ENCODE results near the gene EEF1A2.

EEF1A2 gene

DNA sequence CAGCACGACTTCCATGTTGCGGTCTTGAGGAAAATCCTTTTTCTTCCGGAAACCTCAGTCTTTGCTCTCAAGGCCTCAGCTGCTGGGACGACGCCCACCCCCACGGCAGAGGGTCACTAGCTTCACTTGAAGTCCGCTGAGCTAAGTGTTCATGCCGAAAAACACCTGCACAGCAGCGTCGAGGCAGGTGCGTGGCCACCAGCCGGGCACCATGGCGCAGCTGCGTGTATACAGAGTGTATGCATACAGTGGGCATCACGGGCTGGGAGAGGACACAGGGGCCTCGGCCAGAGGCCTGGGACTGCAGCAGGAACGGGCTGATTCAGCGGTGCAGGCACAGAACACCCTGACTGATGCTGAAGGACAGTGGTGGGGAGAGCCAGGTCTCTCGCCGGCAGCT lies 46.5 kb downstream of the EEF1A2 start:
- Histone ChIP-seq H3K4me1 (ENCODE audit: low read length) (no peaks in the 10 kb centered on the region), H3K9ac (ENCODE audit: low read length) (no peak overlapping the region), H3K4me3 (ENCODE audit: low read length) (no peak overlapping the region), H4K20me1 (ENCODE audit: insufficient read depth, low read length) (no peaks in the 10 kb centered on the region), H2AFZ (ENCODE audit: low read depth, low read length) (no peak overlapping the region), H3K36me3 (replicated peaks; ENCODE audit: low read depth, low read length) (no peaks in the 10 kb centered on the region), H3K27ac (ENCODE audit: low read length) (no peak overlapping the region), H3K9me3 (ENCODE audit: insufficient read depth, low read length) (no peaks in the 10 kb centered on the region), H3K27me3 (ENCODE audit: low read depth, low read length) (no peaks in the 10 kb centered on the region), H3K4me2 (ENCODE audit: low read length) (no peak overlapping the region), H3K79me2 (ENCODE audit: low read length) (no peaks in the 10 kb centered on the region)
- TF ChIP-seq CTCF (IDR thresholded peaks at IDR 0.05; ENCODE audit: low read depth, low read length) (no peak), EZH2phosphoT487 (IDR thresholded peaks at IDR 0.05; ENCODE audit: low read depth) (no peak)

DNA sequence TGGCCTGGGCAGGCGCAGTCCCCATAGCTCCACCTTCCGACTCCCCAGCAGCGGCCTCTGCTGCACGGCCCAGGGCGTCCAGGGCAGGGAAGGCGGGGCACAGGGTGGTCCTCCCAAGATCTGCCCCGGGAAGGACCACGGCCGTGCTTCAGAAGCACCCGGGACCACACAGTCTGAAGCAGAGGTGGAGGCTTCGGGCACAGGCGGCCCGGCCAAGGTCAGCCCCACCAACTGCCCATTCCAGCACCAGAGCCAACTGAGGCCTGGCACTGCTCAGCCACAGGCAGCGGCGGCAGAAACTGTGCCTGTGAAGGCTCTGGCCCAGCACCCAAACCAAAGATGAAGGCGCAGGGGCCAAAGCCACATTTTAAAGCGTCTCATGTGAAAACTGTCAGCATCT lies 47.1 kb downstream of the EEF1A2 start:
- Histone ChIP-seq H3K4me1 (ENCODE audit: low read length) (no peaks in the 10 kb centered on the region), H3K79me2 (ENCODE audit: low read length) (no peaks in the 10 kb centered on the region), H4K20me1 (ENCODE audit: insufficient read depth, low read length) (no peaks in the 10 kb centered on the region), H3K36me3 (replicated peaks; ENCODE audit: low read depth, low read length) (no peaks in the 10 kb centered on the region), H3K27me3 (ENCODE audit: low read depth, low read length) (no peaks in the 10 kb centered on the region), H3K4me2 (ENCODE audit: low read length) (no peak overlapping the region), H3K4me3 (ENCODE audit: low read length) (no peak overlapping the region), H3K27ac (ENCODE audit: low read length) (no peak overlapping the region), H2AFZ (ENCODE audit: low read depth, low read length) (no peak overlapping the region), H3K9ac (ENCODE audit: low read length) (no peak overlapping the region), H3K9me3 (ENCODE audit: insufficient read depth, low read length) (no peaks in the 10 kb centered on the region)
- TF ChIP-seq EZH2phosphoT487 (IDR thresholded peaks at IDR 0.05; ENCODE audit: low read depth) (no peak), CTCF (IDR thresholded peaks at IDR 0.05; ENCODE audit: low read depth, low read length) (no peak)

DNA sequence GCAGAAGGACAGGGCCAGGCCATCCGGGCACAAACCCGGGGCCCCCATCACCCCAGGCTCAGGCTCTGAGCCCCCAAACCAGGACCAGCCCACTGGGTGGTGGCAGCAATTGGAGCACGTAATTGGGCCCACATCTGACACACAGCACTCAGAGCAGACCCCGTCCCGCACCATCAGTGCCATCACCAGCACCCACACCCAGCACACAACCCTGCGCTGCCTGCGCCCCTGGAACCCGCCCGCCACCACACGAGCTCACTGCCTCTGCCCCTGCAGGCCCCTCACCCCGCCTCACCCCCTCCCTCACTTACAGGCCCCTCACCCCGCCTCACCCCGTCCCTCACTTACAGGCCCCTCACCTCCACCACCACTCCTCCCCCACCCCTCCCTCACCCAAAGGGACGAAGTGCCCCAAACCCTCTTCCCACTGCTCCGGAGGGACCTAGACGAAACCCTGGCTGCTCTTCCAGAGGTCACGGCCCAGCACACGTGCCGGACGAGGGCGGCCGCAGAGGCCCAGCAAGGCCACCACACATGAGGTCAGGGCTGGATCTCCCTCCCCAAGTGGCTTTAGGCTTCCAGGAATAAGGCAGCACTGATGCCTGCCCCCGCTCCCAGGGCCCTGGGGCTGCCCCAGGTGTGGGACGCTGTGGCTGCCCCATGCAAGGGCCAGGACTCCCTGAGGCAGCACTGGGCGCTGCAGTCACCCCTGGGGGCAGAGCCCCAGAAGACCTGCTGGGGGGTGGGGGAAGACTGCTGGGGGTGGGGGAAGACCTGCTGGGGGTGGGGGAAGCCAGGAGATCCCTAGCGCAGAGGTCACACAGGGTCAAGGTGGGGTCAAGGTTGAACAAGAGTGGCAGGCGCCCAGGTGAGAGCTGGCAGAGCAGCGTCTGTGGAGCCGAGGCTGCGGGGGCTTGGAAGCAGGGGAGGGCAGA lies 48.8 kb downstream of the EEF1A2 start:
- H3K79me2 ChIP-seq (ENCODE audit: low read length) = no peaks in the 10 kb centered on the region
- no peaks in the 10 kb centered on the region for H3K27me3 ChIP-seq (ENCODE audit: low read depth, low read length)
- H3K9ac ChIP-seq (ENCODE audit: low read length) = no peak overlapping the region
- H3K4me1 ChIP-seq (ENCODE audit: low read length) = no peaks in the 10 kb centered on the region
- H3K4me2 ChIP-seq (ENCODE audit: low read length) = no peak overlapping the region
- H3K4me3 ChIP-seq (ENCODE audit: low read length) = no peak overlapping the region
- H3K9me3 ChIP-seq (ENCODE audit: insufficient read depth, low read length) = no peaks in the 10 kb centered on the region
- H2AFZ ChIP-seq (ENCODE audit: low read depth, low read length) = no peak overlapping the region
- H3K36me3 ChIP-seq (replicated peaks; ENCODE audit: low read depth, low read length) = no peaks in the 10 kb centered on the region
- TF ChIP-seq EZH2phosphoT487 (IDR thresholded peaks at IDR 0.05; ENCODE audit: low read depth) = no peak
- no peak for TF ChIP-seq CTCF (IDR thresholded peaks at IDR 0.05; ENCODE audit: low read depth, low read length)
- H4K20me1 ChIP-seq (ENCODE audit: insufficient read depth, low read length) = no peaks in the 10 kb centered on the region
- no peak overlapping the region for H3K27ac ChIP-seq (ENCODE audit: low read length)

DNA sequence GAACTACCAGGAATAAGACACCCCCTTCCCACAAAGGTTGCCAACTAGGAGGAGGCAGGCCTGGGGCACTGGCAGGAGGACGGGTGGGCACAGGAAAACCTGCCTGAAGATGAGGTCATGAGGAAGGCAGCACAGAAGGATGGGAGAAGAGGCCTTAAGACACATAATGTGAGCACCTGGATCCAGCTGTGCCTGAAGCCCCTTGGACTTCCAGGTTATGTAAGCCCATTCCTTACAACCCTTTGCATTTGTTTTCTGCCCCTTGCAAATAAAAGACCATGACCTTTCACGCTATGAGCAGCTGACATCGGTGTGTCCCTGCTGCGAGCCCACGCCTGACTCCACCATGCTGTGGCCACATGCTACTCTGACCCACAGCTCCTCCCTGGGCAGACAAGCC lies 49.9 kb downstream of the EEF1A2 start:
- TF ChIP-seq EZH2phosphoT487 (IDR thresholded peaks at IDR 0.05; ENCODE audit: low read depth) (no peak), CTCF (IDR thresholded peaks at IDR 0.05; ENCODE audit: low read depth, low read length) (no peak)
- Histone ChIP-seq H3K4me2 (ENCODE audit: low read length) (no peak overlapping the region), H3K79me2 (ENCODE audit: low read length) (no peaks in the 10 kb centered on the region), H4K20me1 (ENCODE audit: insufficient read depth, low read length) (no peaks in the 10 kb centered on the region), H3K27me3 (ENCODE audit: low read depth, low read length) (no peaks in the 10 kb centered on the region), H3K36me3 (replicated peaks; ENCODE audit: low read depth, low read length) (no peaks in the 10 kb centered on the region), H2AFZ (ENCODE audit: low read depth, low read length) (no peak overlapping the region), H3K27ac (ENCODE audit: low read length) (no peak overlapping the region), H3K9me3 (ENCODE audit: insufficient read depth, low read length) (no peaks in the 10 kb centered on the region), H3K4me1 (ENCODE audit: low read length) (no peaks in the 10 kb centered on the region), H3K9ac (ENCODE audit: low read length) (no peak overlapping the region), H3K4me3 (ENCODE audit: low read length) (no peak overlapping the region)
